HepG2 (cell line): Measurements from ENCODE around the gene CD8A. TPM values are rescaled to one million over a fixed set of nuclear protein-coding genes. Genes with fewer than 3 reads are reported as not detected.

Source experiments
- ATAC-seq: fragments of 200-7000 bp; cut with Tn5 transposase; 3 replicates; pipeline ENCODE4 v1.9.1; 2020; ENCODE audit warnings: mild to moderate bottlenecking, moderate library complexity
- BruUV-seq: library from RNA; stranded (reverse); fragments of 400-500 nt; replicated peaks from 2 replicates; lab custom pipeline; 2021; lab: Mats Ljungman, UMichigan
- CTCF ChIA-PET: fragments of 300-600 bp; formaldehyde crosslinking; extraction: SDS; loops from one replicate; lab custom pipeline; 2021; ENCODE audit warnings: low total read pairs, inconsistent platforms, low intra/inter-chr PET ratio; lab: Yijun Ruan, JAX
- POLR2A ChIA-PET: fragments of 350-600 bp; sonication (Branson Sonifier 250); formaldehyde crosslinking; loops from one replicate; lab custom pipeline; 2020; ENCODE audit warnings: antibody characterized with exemption, inconsistent platforms; lab: Yijun Ruan, JAX
- DNase-seq: peaks from one replicate; pipeline ENCODE4 v3.0.0-alpha.2; 2015; ENCODE audit warnings: low spot score
- FAIRE-seq: peaks from 3 replicates; lab custom pipeline; 2011; peaks lifted over from hg19 to GRCh38; lab: Jason Lieb, UNC
- H2AFZ ChIP-seq: one replicate; pipeline ENCODE4 v1.6.1; 2011; ENCODE audit warnings: low read length, inconsistent platforms
- H3K27ac ChIP-seq: fragments of 300-600 bp; 3 replicates; pipeline ENCODE4 v1.8.0; 2011; ENCODE audit warnings: mixed run types, mild to moderate bottlenecking, mixed read lengths, low read length, inconsistent platforms; ENCODE audit not compliant: insufficient read depth; ENCODE audit errors: extremely low read length
- H3K27me3 ChIP-seq, 2 experiments: fragments of 200-600 bp in 1 of 2; 2 replicates in 1 of 2; 3 replicates in 1 of 2; pipeline versions ENCODE4 v1.6.0 to v1.8.0; 2011; ENCODE audit warnings: low read length in 2 of 2, mild to moderate bottlenecking in 2 of 2, moderate library complexity in 2 of 2, inconsistent platforms in 1 of 2; ENCODE audit not compliant: insufficient read depth in 2 of 2, control insufficient read depth in 1 of 2
- H3K36me3 ChIP-seq, 2 experiments: fragments of 200-600 bp in 1 of 2; replicated peaks in 1 of 2; 2 replicates in 1 of 2; 3 replicates in 1 of 2; pipeline versions ENCODE4 v1.5.1 to v1.8.0; 2011; ENCODE audit warnings: low read length in 2 of 2, inconsistent platforms in 1 of 2; ENCODE audit not compliant: insufficient read depth in 2 of 2, control insufficient read depth in 1 of 2
- H3K4me1 ChIP-seq: 2 replicates; pipeline ENCODE4 v1.5.1; 2012; ENCODE audit warnings: low read length, inconsistent platforms; ENCODE audit not compliant: insufficient read depth
- H3K4me2 ChIP-seq: 2 replicates; pipeline ENCODE4 v1.6.0; 2011; ENCODE audit warnings: low read depth, low read length, inconsistent platforms
- H3K4me3 ChIP-seq, 3 experiments: fragments of 200-600 bp in 1 of 3; sonication (generic), shearing (Covaris generic) in 1 of 3; replicated peaks in 1 of 3; 2 replicates each; pipeline ENCODE4 v1.5.1; 2011 to 2016; ENCODE audit warnings: low read length in 3 of 3, inconsistent platforms in 2 of 3, low read depth in 2 of 3, mild to moderate bottlenecking in 2 of 3, control low read depth in 1 of 3, mixed read lengths in 1 of 3; ENCODE audit not compliant: insufficient read depth in 1 of 3
- H3K79me2 ChIP-seq: one replicate; pipeline ENCODE4 v1.6.1; 2011; ENCODE audit warnings: low read length, inconsistent platforms; ENCODE audit not compliant: insufficient read depth
- H3K9ac ChIP-seq: 2 replicates; pipeline ENCODE4 v1.6.0; 2011; ENCODE audit warnings: mild to moderate bottlenecking, low read depth, low read length, inconsistent platforms; ENCODE audit not compliant: insufficient read depth
- H3K9me3 ChIP-seq: 2 replicates; pipeline ENCODE4 v1.5.1; 2012; ENCODE audit warnings: mild to moderate bottlenecking, low read length
- H4K20me1 ChIP-seq: 2 replicates; pipeline ENCODE4 v1.6.0; 2011; ENCODE audit warnings: inconsistent platforms, mild to moderate bottlenecking, low read length, moderate library complexity; ENCODE audit not compliant: insufficient read depth
- CBX2 ChIP-seq, 2 experiments: fragments of 200-600 bp in 1 of 2; sonication (generic); formaldehyde crosslinking in 1 of 2; IDR thresholded peaks; 2 replicates each; pipeline versions ENCODE4 v1.7.0 to v1.8.1; 2018 to 2022; ENCODE audit warnings: low read depth in 2 of 2, low read length in 1 of 2, mild to moderate bottlenecking in 1 of 2, missing genetic modification reagents in 1 of 2
- EP300 ChIP-seq, 3 experiments: sonication (generic) in 1 of 3; formaldehyde crosslinking in 1 of 3; IDR thresholded peaks; 2 replicates each; pipeline versions ENCODE4 v1.5.1 to v1.6.1; 2011 to 2020; ENCODE audit warnings: low read depth in 2 of 3, low read length in 2 of 3, borderline replicate concordance in 1 of 3, improper control_type of control experiment in 1 of 3, mild to moderate bottlenecking in 1 of 3, missing genetic modification reagents in 1 of 3, moderate library complexity in 1 of 3
- HMG20A ChIP-seq: IDR thresholded peaks from 2 replicates; pipeline ENCODE4 v1.6.1; 2016; ENCODE audit warnings: borderline replicate concordance
- KLF15 ChIP-seq: sonication (generic); formaldehyde crosslinking; IDR thresholded peaks from 2 replicates; pipeline ENCODE4 v1.8.1; 2023; ENCODE audit warnings: borderline replicate concordance, mild to moderate bottlenecking, inconsistent platforms, missing genetic modification reagents, mixed read lengths
- KMT2A ChIP-seq: sonication (generic); formaldehyde crosslinking; IDR thresholded peaks from 2 replicates; pipeline ENCODE4 v1.4.0; 2020; ENCODE audit warnings: missing genetic modification reagents
- NFE2L1 ChIP-seq: sonication (generic); formaldehyde crosslinking; IDR thresholded peaks from 2 replicates; pipeline ENCODE4 v1.4.0; 2020; ENCODE audit warnings: missing genetic modification reagents, mild to moderate bottlenecking, borderline replicate concordance
- NR2F6 ChIP-seq, 2 experiments: IDR thresholded peaks; 2 replicates each; pipeline ENCODE4 v1.6.1; 2016; ENCODE audit warnings: antibody characterized with exemption in 1 of 2, mild to moderate bottlenecking in 1 of 2
- RBM22 ChIP-seq: fragments of 200-400 bp; formaldehyde crosslinking; optimal IDR thresholded peaks from 2 replicates; pipeline ENCODE3; 2017; ENCODE audit warnings: mild to moderate bottlenecking, low read length, moderate library complexity
- TRIM24 ChIP-seq: sonication (generic); formaldehyde crosslinking; IDR thresholded peaks from 2 replicates; pipeline ENCODE4 v1.8.0; 2022; ENCODE audit warnings: mild to moderate bottlenecking, missing genetic modification reagents
- ZNF30 ChIP-seq: sonication (generic); formaldehyde crosslinking; IDR thresholded peaks from 2 replicates; pipeline ENCODE4 v1.5.0; 2020; ENCODE audit warnings: mild to moderate bottlenecking, missing genetic modification reagents
- ZNF550 ChIP-seq: sonication (generic); formaldehyde crosslinking; IDR thresholded peaks from 2 replicates; pipeline ENCODE4 v1.4.0; 2020; ENCODE audit warnings: mild to moderate bottlenecking, missing genetic modification reagents, borderline replicate concordance
- ZNF572 ChIP-seq: sonication (generic); formaldehyde crosslinking; IDR thresholded peaks from 2 replicates; pipeline ENCODE4 v1.5.1; 2020; ENCODE audit warnings: mild to moderate bottlenecking, missing genetic modification reagents
- ZNF652 ChIP-seq: IDR thresholded peaks from 2 replicates; pipeline ENCODE4 v1.6.1; 2016; ENCODE audit warnings: low read depth, borderline replicate concordance
- ZSCAN5A ChIP-seq: sonication (generic); formaldehyde crosslinking; IDR thresholded peaks from 2 replicates; pipeline ENCODE4 v1.8.0; 2022; ENCODE audit warnings: mild to moderate bottlenecking, missing genetic modification reagents, borderline replicate concordance
- WGBS: methylation state at CpG from one replicate; pipeline ENCODE4 v1.1.6; 2017; ENCODE audit warnings: low lambda C conversion rate; 5-methylcytosine and 5-hydroxymethylcytosine counted together
- in situ Hi-C: cut with HindIII; loops from 2 replicates; pipeline ENCODE4 v1.10.0; 2017; ENCODE audit warnings: low pct_unique_long_range_greater_than_20kb; ENCODE audit not compliant: extremely low pct_ligation_motif_present
- intact Hi-C: fragments of 100-400 bp; cut with micrococcal nuclease; formaldehyde crosslinking; loops from one replicate; pipeline ENCODE4 v1.10.0; 2022; ENCODE audit not compliant: unreplicated experiment
- polyA plus RNA-seq, 8 experiments: library from polyadenylated mRNA; depleted of rRNA in 3 of 8; stranded (reverse) in 7 of 8; unstranded in 1 of 8; fragments of >200 nt; fragmentation: Illumina TruSeq in 4 of 8; extraction: Trizol in 4 of 8; gene quantifications; 2 replicates each; pipeline versions ENCODE4 v1.2.1 to v1.2.3, GENCODE V29; 2011 to 2016; ENCODE audit warnings: low read depth in 4 of 8, missing spikeins in 1 of 8, mixed read lengths in 1 of 8; ENCODE audit not compliant: insufficient read depth in 1 of 8
- total RNA-seq, 5 experiments: library from RNA; depleted of rRNA; stranded (reverse); fragments of >200 nt; fragmentation: Illumina TruSeq; extraction: Trizol; gene quantifications; 2 replicates each; pipeline ENCODE4 v1.2.3, GENCODE V29; 2016; ENCODE audit warnings: low read depth in 1 of 5

The CD8A gene
- total and polyA plus RNA-seq, 2 of the 13 experiments (the other 11 are each of a cell fraction or from before 2014, with no cell fraction given): 0.09 TPM; not detected in 1

- H2AFZ ChIP-seq: no peak overlapping the region
- no peak overlapping the region for H3K4me2 ChIP-seq
- in situ Hi-C loops: no loop called here
- intact Hi-C loops: no loop called here
- DNase-seq (no peak), FAIRE-seq (no peak)
- H3K9me3 ChIP-seq: no peaks in the 10 kb centered on the region
- CTCF ChIA-PET: no interaction called here
- no peak overlapping the region for H3K4me3 ChIP-seq
- peaks cover 14 to 43% of the 10 kb centered on the region in 2 experiments for H3K36me3 ChIP-seq
- no peak overlapping the region for H3K27ac ChIP-seq
- H3K79me2 ChIP-seq: no peaks in the 10 kb centered on the region
- H3K9ac ChIP-seq: no peak overlapping the region
- no TSS peak for BruUV-seq
- no peaks in the 10 kb centered on the region for H4K20me1 ChIP-seq
- no peaks in the 10 kb centered on the region for H3K27me3 ChIP-seq
- H3K4me1 ChIP-seq: peaks cover 11% of the 10 kb centered on the region
- TF ChIP-seq ZNF572 (CRISPR knock-in tag): no peak
- TF ChIP-seq ZNF550 (CRISPR knock-in tag): no peak
- peak; percentile 80 for TF ChIP-seq RBM22
- TF ChIP-seq, all 625 proteins: peak for 1
- WGBS: 96% methylated on average over 7 of the region's 7 CpGs
- no peak for ATAC-seq
- POLR2A ChIA-PET: no interaction called here
Observed at GRCh38 chr2:86776532-86776931, 14.2 kb downstream of the CD8A start.

- Histone ChIP-seq H3K9ac (no peak overlapping the region), H3K4me2 (no peak overlapping the region), H3K9me3 (no peaks in the 10 kb centered on the region), H3K4me3 (no peak overlapping the region), H3K27ac (no peak overlapping the region), H3K4me1 (peaks cover 11% of the 10 kb centered on the region), H2AFZ (no peak overlapping the region), H3K36me3 (peaks cover 21 to 55% of the 10 kb centered on the region in 2 experiments), H3K27me3 (no peaks in the 10 kb centered on the region), H4K20me1 (no peaks in the 10 kb centered on the region), H3K79me2 (no peaks in the 10 kb centered on the region)
- 92% methylated on average over 4 of the region's 4 CpGs for WGBS
- DNase-seq: no peak
- POLR2A ChIA-PET: no interaction called here
- CTCF ChIA-PET: no interaction called here
- BruUV-seq: TSS peak; percentile 22
- ATAC-seq: no peak
- in situ Hi-C loops: no loop called here
- intact Hi-C loops: no loop called here
- FAIRE-seq: no peak
- no peak for TF ChIP-seq NR2F6 (IDR thresholded peaks at IDR 0.05)
- no peak for TF ChIP-seq NR2F6 (CRISPR knock-in tag; IDR thresholded peaks at IDR 0.05)
- no peak for TF ChIP-seq ZNF550 (CRISPR knock-in tag)
- TF ChIP-seq ZNF30 (CRISPR knock-in tag): no peak
- TF ChIP-seq CBX2 (IDR thresholded peaks at IDR 0.05; ENCODE audit: low read depth, low read length): no peak
- TF ChIP-seq CBX2 (CRISPR knock-in tag; IDR thresholded peaks at IDR 0.05; ENCODE audit: low read depth): no peak
- TF ChIP-seq TRIM24 (CRISPR knock-in tag): no peak
- no peak for TF ChIP-seq HMG20A
- TF ChIP-seq ZNF652: no peak
- no peak for TF ChIP-seq KMT2A (CRISPR knock-in tag)
- no peak for TF ChIP-seq NFE2L1 (CRISPR knock-in tag)
- TF ChIP-seq ZSCAN5A (CRISPR knock-in tag): no peak
- no peak for TF ChIP-seq EP300 (IDR thresholded peaks at IDR 0.05; ENCODE audit: low read depth in 2 of 2, low read length in 2 of 2)
- no peak for TF ChIP-seq EP300 (CRISPR knock-in tag; IDR thresholded peaks at IDR 0.05; ENCODE audit: borderline replicate concordance)
- no peak for TF ChIP-seq KLF15 (CRISPR knock-in tag)
Observed at GRCh38 chr2:86775338-86775737, 15.4 kb downstream of the CD8A start.
